ENCODE measurements around the gene TTC7B. TPM values are rescaled to one million over a fixed set of nuclear protein-coding genes. Genes with fewer than 3 reads are reported as not detected.

Gene TTC7B
- total and polyA plus RNA-seq, 12 donors, result 10.0 to 58.4 (median 24.7) TPM

DNA sequence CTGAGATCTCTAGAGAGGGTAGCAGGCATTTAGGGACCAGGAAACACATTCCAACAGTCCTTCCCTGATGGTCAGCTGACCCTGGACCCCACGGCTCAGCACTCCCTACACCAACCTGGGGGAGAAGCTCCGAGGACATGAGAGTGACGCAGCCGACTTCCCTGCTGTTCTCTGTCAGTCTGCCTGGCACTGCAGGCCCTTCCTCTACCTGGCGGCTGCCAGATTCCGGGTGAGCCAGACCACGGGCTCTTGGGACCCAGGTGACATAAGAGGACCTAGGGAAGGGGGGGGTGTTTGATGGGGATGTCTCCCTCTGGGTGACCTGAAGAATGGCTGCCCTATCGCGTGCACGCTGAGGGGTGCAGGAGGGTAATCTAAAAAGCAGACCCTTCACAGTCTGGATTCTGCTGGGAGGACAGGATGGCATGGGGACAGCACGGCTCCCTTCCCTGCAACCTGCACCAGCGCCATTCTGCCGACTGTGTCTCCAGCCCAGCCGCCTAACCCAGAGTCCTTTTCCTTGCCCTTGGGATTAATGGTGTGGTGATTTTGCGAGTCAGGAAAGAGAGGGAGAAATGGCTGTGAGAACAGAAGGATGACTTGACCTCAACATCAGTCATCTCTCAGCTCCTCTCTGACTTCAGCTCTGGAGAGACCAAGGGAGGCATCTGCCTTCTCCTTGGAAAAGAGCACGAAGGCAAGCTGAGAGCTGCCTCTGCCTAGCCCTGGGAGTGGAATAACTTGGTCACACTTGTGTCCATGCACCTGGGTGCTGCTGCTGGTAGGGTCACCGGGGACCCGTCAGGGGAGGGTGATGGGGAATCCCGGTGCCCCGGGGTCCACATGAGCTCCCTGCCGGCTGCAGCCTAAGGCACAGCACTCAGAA lies 260.9 kb downstream of the TTC7B start:
- H3K4me3 ChIP-seq, result peak overlapping the region in 1 of 4 donors; percentile 51
- H3K36me3 ChIP-seq (replicated peaks in 1 of 2), result no peaks in the 10 kb centered on the region
- H3K9me3 ChIP-seq (replicated peaks in 1 of 3), result no peaks in the 10 kb centered on the region
- H3K27ac ChIP-seq, result no peak overlapping the region
- TF ChIP-seq, protein P1, sequence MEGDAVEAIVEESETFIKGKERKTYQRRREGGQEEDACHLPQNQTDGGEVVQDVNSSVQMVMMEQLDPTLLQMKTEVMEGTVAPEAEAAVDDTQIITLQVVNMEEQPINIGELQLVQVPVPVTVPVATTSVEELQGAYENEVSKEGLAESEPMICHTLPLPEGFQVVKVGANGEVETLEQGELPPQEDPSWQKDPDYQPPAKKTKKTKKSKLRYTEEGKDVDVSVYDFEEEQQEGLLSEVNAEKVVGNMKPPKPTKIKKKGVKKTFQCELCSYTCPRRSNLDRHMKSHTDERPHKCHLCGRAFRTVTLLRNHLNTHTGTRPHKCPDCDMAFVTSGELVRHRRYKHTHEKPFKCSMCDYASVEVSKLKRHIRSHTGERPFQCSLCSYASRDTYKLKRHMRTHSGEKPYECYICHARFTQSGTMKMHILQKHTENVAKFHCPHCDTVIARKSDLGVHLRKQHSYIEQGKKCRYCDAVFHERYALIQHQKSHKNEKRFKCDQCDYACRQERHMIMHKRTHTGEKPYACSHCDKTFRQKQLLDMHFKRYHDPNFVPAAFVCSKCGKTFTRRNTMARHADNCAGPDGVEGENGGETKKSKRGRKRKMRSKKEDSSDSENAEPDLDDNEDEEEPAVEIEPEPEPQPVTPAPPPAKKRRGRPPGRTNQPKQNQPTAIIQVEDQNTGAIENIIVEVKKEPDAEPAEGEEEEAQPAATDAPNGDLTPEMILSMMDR (IDR thresholded peaks at IDR 0.05), result no peak
- TF ChIP-seq POLR2A (IDR thresholded peaks at IDR 0.05), result no peak
- H3K27me3 ChIP-seq, result no peaks in the 10 kb centered on the region
- DNase-seq, result no peak
- intact Hi-C loops (cut with DNase I), result no loop called here
- 68 to 88% (median 79%) methylated on average over 5 to 21 of the region's 21 CpGs for WGBS, 4 donors
- H3K4me1 ChIP-seq (replicated peaks in 1 of 2), result peaks cover 12 to 14% of the 10 kb centered on the region in 2 donors

DNA sequence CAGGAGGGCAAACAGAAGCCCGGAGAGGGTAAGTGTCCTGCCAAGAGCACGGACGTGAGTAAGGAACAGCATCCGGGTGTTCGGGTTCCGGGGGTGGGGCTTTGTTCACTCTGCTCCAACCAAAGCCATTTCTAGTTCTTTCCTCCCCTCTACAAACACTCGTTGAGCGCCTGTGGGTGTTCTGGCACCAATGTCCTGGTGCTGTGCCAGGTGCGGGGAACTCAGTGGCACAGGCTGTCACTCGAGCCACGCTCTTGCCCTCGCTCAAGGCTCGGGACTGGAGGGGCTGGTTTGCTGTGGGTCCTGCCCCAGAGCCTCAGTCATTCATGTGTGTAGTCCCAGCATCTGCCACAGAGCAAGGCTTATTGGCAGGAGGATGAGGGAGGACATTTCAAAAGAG lies 261.9 kb downstream of the TTC7B start:
- Histone ChIP-seq H3K4me1 (replicated peaks in 1 of 2) (peaks cover 12 to 14% of the 10 kb centered on the region in 2 donors), H3K27me3 (no peaks in the 10 kb centered on the region), H3K27ac (no peak overlapping the region), H3K9me3 (replicated peaks in 1 of 3) (no peaks in the 10 kb centered on the region), H3K36me3 (replicated peaks in 1 of 2) (no peaks in the 10 kb centered on the region), H3K4me3 (no peak overlapping the region)
- TF ChIP-seq POLR2A (IDR thresholded peaks at IDR 0.05), result no peak
- TF ChIP-seq, protein P1 (IDR thresholded peaks at IDR 0.05), result no peak
- DNase-seq, result no peak
- WGBS, 4 donors, result 93 to 95% (median 94%) methylated on average over 9 to 13 of the region's 13 CpGs
- intact Hi-C loops (cut with DNase I), result no loop called here

DNA sequence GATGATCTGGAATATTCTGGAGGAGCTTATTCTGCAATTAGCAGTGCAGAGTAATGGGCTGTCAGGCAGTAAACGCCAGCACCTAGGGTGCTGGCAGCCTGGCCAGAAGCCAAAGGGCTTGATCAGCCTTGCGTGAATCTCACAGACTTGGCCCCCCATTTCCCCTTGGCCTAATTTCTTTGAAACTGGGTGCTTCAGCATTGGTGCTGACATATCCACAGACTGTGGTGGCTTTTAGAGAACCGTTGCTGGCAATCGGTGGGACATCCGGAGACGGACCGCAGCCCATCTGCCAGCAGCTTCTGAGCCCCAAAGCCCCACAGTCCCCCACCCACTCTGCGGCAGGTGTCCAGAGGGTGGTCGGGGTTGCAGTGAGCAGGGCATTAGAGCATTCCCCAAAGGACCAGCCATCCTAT lies 262.3 kb downstream of the TTC7B start:
- TF ChIP-seq, protein P1 (IDR thresholded peaks at IDR 0.05), result no peak
- TF ChIP-seq POLR2A (IDR thresholded peaks at IDR 0.05), result no peak
- no peak overlapping the region for H3K4me3 ChIP-seq
- DNase-seq, result no peak

DNA sequence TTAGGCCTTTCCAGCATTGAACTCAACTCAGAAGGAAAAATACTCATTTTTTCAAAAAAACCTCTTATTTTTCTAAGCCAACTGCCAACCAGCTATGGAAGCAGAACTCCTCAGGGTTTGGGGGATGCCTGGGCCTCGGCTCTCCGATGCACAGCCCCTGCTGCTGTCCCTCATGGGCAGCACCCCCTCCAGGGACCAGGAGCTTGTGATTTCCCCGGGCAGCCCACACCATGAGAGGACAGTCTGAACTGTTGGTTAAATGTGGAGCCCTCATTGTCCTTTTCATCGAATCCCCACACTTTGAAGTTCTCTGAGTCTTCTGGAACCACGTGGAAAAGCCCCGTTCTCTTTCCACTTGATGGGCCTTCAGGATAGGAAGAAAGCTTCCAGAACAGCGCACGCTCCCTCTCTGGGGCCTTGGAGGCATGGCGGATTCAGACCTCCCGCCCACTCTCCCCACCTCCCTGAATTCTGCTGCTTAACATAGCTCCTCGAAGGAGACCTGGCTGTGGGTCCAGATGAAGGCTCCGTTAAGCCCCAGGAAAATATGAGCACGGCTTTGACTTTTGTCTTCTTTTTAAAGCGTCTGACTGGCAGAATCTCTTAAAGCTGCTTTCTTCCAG lies 262.8 kb downstream of the TTC7B start:
- Histone ChIP-seq H3K4me1 (replicated peaks in 1 of 2) (peaks cover 12 to 14% of the 10 kb centered on the region in 2 donors), H3K36me3 (replicated peaks in 1 of 2) (no peaks in the 10 kb centered on the region), H3K9me3 (replicated peaks in 1 of 3) (no peaks in the 10 kb centered on the region), H3K4me3 (no peak overlapping the region), H3K27me3 (no peaks in the 10 kb centered on the region), H3K27ac (no peak overlapping the region)
- DNase-seq, result no peak
- WGBS, 4 donors, result 91 to 99% (median 95%) methylated on average over 14 of the region's 14 CpGs
- TF ChIP-seq, protein P1 (IDR thresholded peaks at IDR 0.05), result no peak
- no peak for TF ChIP-seq POLR2A (IDR thresholded peaks at IDR 0.05)
- intact Hi-C loops (cut with DNase I), result no loop called here

More for the DNA sequence above, 262.3 kb downstream of the TTC7B start:
- Histone ChIP-seq H3K27ac (no peak overlapping the region), H3K27me3 (no peaks in the 10 kb centered on the region), H3K4me1 (replicated peaks in 1 of 2) (peaks cover 12 to 14% of the 10 kb centered on the region in 2 donors), H3K36me3 (replicated peaks in 1 of 2) (no peaks in the 10 kb centered on the region), H3K9me3 (replicated peaks in 1 of 3) (no peaks in the 10 kb centered on the region)
- WGBS, 4 donors, result 79 to 89% (median 84%) methylated on average over 8 to 9 of the region's 9 CpGs
- intact Hi-C loops (cut with DNase I), result no loop called here

Data from adrenal gland (tissue), 12 donors.